Astrocyte of the hippocampus (primary cell): ENCODE data around the gene GIMAP4.
"Not testable (repeated sequence)": the region's sequence is repeated elsewhere in the genome, so short reads cannot be mapped to it uniquely, and the experiment has no call there.

ENCODE experiments used
- DNase-seq: peaks from one replicate; pipeline ENCODE4 v3.0.0; 2011; ENCODE audit warnings: low read depth, low spot score

GIMAP4 gene

DNA sequence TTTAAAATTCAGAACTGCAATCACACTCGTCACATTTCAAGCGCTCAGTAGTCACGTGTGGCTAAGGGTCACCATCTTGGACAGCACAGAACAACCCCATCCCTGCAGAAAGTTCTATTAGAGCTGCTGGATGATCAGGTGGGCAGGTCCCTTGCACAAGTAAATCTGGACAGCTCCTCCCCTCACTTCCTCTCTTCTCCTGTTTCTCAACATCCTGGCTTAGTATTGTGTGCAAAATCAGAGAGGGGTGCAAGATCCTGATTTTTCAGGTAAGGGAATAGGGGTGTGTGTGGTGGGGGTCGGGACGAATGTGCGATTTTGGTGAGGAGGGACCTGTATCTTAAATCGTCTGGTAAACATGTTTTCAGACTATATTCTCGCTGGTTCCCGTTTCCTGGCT lies at the start of gene GIMAP4:
TSS of gene GIMAP4 (plus strand) at position 222 of the 400 bp plus-strand sequence. CDS start 2,512 bp downstream, outside the sequence.
- no peak for DNase-seq

- no peak for DNase-seq
Measured at GRCh38 chr7:150519310-150519709, 47.9 kb upstream of the GIMAP4 start.

DNA sequence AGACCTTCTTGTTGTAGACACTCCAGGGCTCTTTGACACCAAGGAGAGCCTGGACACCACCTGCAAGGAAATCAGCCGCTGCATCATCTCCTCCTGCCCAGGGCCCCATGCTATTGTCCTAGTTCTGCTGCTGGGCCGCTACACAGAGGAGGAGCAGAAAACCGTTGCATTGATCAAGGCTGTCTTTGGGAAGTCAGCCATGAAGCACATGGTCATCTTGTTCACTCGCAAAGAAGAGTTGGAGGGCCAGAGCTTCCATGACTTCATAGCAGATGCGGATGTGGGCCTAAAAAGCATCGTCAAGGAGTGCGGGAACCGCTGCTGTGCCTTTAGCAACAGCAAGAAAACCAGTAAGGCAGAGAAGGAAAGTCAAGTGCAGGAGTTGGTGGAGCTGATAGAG lies 47.0 kb upstream of the GIMAP4 start:
- no peak for DNase-seq

DNA sequence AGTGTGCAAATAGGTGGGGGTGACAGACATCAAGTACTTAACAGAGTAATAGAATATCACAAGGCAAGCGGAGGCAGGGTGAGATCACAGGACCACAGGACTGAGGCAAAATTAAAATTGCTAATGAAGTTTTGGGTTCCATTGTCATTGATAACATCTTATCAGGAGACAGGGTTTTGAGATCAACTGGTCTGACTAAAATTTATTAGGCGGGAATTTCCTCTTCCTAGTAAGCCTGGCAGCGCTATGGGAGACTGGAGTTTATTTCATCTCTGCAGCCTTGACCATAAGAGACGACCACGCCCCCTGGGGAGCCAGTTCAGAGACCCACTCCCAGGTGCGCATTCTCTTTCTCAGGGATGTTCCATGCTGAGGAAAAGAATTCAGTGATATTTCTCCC lies 44.3 kb upstream of the GIMAP4 start:
- not testable (repeated sequence) for DNase-seq

- no peak for DNase-seq
Measured at GRCh38 chr7:150524018-150524417, 43.2 kb upstream of the GIMAP4 start.

GRCh38 chr7:150531704-150532103 lies 35.5 kb upstream of the GIMAP4 start:
- DNase-seq = no peak

- no peak for DNase-seq
Measured at GRCh38 chr7:150538259-150538658, 28.9 kb upstream of the GIMAP4 start.

DNA sequence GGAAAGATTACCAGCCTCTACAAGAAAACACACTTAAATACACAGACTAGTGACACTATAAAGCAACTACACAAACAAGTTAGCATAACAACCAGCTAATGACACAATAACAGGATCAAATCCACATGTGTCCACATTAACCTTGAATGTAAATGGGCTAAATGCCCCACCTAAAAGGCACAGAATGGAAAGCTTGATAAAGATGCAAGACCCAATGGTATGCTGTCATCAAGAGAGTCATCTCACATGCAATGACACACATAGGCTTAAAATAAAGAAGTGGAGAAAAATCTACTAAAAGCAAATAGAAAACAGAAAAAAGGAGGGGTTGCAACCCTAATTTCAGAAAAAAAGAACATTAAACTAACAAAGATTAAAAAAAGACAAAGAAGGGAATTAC lies 14.0 kb upstream of the GIMAP4 start:
- no peak for DNase-seq

GRCh38 chr7:150556521-150557138 lies 10.6 kb upstream of the GIMAP4 start:
- DNase-seq = no peak

DNA sequence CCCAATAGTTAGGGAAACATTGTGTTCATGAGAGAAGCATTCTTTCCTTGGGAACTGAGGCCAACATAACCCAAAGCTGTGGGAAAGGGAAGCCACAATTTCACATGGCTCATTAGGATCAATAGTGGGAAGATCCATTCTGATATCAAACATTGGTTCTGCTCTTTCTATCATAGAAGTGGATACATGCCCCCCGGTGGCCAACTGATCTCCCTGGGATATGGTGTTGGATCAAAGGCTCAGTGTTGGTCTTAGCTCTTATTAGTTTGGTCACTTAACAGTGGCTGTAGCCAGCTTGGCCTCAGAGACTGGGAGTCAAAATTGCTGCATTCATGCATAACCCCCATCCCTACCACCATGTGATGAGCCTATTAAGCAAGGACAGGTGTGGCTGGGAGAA lies 6.7 kb upstream of the GIMAP4 start:
- DNase-seq = no peak

DNA sequence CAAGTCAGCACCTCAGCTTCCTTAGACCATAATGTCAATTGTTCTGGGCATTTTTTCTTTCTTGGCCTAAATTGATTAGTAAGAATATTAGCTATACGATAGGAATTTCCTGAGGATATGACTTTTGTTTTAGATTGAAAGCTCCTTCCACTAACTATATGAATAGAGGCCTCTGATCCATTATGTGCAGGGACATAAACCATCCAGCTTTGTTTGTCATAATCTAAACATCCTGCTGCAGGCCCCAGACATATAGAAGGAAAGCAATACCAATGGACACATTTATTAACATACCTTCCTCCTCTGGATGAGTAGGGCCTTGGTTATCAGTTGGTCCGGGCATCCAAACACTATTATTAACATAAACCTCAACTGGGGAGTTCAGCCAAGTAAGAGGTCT lies 4.3 kb upstream of the GIMAP4 start:
- no peak for DNase-seq

DNA sequence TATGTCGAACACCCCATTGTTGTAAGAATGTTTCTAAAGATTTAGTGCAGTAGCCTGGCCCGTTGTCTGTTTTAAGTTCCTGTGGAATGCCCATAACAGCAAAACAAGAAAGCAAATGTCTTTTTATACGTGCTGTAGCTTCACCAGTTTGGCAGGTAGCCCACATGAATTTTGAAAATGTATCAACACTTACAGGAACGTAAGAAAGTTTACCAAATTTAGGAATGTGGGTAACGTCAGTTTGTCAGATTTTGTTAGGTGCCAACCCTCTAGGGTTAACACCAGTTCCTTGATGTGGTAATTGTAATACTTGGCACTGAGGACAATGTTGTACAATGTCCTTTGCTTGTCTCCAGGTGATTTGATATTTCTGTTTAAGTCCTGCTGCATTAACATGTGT lies 3.2 kb upstream of the GIMAP4 start:
- no peak for DNase-seq

- no peak for DNase-seq
Measured at GRCh38 chr7:150564566-150564965, 2.6 kb upstream of the GIMAP4 start.

- DNase-seq = no peak
Measured at GRCh38 chr7:150565239-150565638, 2.0 kb upstream of the GIMAP4 start.

GRCh38 chr7:150566123-150566522 lies 1.1 kb upstream of the GIMAP4 start:
- no peak for DNase-seq

- no peak for DNase-seq
Measured at GRCh38 chr7:150566572-150566971, 618 bp upstream of the GIMAP4 start.

- no peak for DNase-seq
Measured at GRCh38 chr7:150567871-150568301, 696 bp downstream of the GIMAP4 start.

GRCh38 chr7:150568714-150569113 lies 1.5 kb downstream of the GIMAP4 start:
- DNase-seq = no peak

GRCh38 chr7:150569245-150569955 lies 2.2 kb downstream of the GIMAP4 start:
- DNase-seq = no peak

DNA sequence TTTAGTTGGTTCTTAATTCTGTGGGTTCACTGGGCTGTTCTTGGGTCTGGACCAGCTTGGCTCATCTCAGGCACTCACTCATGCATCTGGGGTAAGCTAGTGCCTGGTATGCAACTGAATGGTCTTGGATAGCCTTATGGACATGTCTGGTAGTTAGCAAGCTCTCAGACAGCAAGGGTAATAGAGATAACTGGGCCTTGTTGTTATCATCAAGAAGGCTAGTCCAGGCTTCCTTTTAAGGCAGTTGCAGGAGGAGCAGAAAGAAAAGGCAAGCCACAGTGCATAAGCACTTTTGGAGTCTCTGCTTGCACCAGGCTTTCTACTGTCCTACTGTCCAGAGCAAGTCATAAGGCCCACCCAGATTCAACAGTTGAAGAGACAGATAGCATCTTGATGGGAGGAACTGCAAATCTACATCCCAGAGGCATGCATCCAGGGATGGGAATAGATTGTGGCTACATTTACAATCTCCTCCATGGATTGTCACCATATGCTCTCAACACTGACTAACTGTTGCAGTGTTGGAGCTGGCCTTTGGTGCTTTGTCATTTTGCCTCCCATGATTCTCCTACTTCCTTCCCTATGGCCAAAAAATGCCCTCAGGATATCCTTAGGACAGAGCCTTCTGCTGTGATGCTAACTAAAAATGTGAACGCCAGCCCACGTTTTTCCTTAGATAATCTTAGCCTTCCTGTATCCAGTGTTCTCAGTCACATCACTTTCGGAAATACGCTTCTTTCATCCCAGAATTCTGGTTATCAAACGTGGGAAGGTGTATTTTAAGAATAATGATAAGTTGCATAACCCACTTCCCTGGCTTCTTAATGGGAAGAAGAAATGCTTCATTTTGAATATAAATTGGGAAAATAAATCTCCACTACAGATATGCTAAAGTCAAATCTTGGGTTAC lies 3.6 kb downstream of the GIMAP4 start:
- no peak for DNase-seq

- no peak for DNase-seq
Measured at GRCh38 chr7:150572496-150572895, 5.3 kb downstream of the GIMAP4 start.

GRCh38 chr7:150579979-150580637 lies 12.9 kb downstream of the GIMAP4 start:
- DNase-seq = not testable (repeated sequence)
